Measurements from ENCODE around the gene XK.

DNA sequence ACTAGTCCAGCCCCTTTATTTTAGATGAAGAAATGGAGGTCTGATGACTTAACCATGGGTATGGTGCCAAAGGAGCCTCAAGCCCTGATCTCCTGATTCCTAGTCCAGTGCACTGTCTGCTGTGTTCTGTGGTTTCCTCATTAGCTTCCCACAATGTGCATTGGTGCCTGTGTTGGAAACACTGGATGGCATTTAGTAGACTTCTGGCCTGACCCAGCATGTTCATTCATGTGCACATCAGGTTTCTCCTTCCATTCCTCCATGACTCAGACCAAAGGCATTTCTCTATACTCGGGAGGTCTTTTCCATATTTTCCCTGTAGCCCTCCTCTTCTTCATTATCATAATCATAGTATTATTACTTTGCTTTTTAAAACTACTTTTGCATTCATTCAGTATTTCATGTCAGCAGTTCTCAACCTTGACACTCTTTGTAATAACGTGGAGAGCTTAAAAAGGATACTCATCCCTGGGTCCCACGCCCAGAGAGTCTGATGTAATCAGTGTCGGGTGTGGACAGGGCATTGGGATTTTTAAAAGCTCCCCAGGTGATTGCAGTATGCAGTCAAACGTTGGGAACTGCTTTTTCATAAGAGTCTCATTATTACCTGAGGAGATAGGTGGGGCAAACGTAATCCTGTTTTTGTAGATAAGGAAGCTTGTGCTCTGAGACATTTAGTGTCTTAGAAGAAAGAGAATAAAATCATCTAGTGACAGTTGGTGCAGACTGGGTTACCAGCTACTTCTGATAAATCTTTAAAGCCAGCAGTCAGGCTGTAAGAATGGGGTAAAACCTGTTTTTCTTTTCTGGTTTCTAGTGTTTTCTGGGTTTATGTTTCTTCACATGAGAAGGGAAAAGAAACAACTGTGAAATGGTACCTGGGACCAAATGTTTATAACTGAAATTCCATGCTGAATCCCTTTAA, 40.9 kb upstream of the XK start:
- TF ChIP-seq ZSCAN29 (IDR thresholded peaks at IDR 0.05), result no peak
- no peak for TF ChIP-seq ZBTB33 (IDR thresholded peaks at IDR 0.05)
- TF ChIP-seq, protein P1, sequence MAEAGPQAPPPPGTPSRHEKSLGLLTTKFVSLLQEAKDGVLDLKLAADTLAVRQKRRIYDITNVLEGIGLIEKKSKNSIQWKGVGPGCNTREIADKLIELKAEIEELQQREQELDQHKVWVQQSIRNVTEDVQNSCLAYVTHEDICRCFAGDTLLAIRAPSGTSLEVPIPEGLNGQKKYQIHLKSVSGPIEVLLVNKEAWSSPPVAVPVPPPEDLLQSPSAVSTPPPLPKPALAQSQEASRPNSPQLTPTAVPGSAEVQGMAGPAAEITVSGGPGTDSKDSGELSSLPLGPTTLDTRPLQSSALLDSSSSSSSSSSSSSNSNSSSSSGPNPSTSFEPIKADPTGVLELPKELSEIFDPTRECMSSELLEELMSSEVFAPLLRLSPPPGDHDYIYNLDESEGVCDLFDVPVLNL (IDR thresholded peaks at IDR 0.05; ENCODE audit: low read depth, low read length), result no peak
- TF ChIP-seq CBX5 (IDR thresholded peaks at IDR 0.05; ENCODE audit: low read depth), result no peak
- TF ChIP-seq RELA (IDR thresholded peaks at IDR 0.05; ENCODE audit: borderline replicate concordance, partially characterized antibody), result no peak
- no peak for TF ChIP-seq MYC (IDR thresholded peaks at IDR 0.05; ENCODE audit: insufficient read depth, insufficient read length, insufficient replicate concordance, low read length, severe bottlenecking)
- no peak for TF ChIP-seq CTCF (IDR thresholded peaks at IDR 0.05 in 2 of 3, conservative IDR thresholded peaks at IDR 0.05 in 1 of 3; ENCODE audit: control insufficient read depth in 2 of 3, extremely low read depth in 1 of 3, insufficient read depth in 1 of 3, low read depth in 3 of 3, low read length in 3 of 3)
- TF ChIP-seq EZH2 (IDR thresholded peaks at IDR 0.05; ENCODE audit: borderline replicate concordance, control insufficient read depth, low read depth, low read length), result no peak
- TF ChIP-seq NRF1 (conservative IDR thresholded peaks at IDR 0.05; ENCODE audit: low read depth, low read length), result no peak
- TF ChIP-seq CBFB (IDR thresholded peaks at IDR 0.05; ENCODE audit: low read depth), result no peak
